HepG2 (cell line): ENCODE measurements around the gene PLET1. TPM values are rescaled to one million over a fixed set of nuclear protein-coding genes. Genes with fewer than 3 reads are reported as not detected.

ENCODE experiments used
- ATAC-seq: fragments of 200-7000 bp; cut with Tn5 transposase; 3 replicates; pipeline ENCODE4 v1.9.1; 2020; ENCODE audit warnings: mild to moderate bottlenecking, moderate library complexity
- BruUV-seq: library from RNA; stranded (reverse); fragments of 400-500 nt; replicated peaks from 2 replicates; lab custom pipeline; 2021; lab: Mats Ljungman, UMichigan
- CTCF ChIA-PET: fragments of 300-600 bp; formaldehyde crosslinking; extraction: SDS; loops from one replicate; lab custom pipeline; 2021; ENCODE audit warnings: low total read pairs, inconsistent platforms, low intra/inter-chr PET ratio; lab: Yijun Ruan, JAX
- POLR2A ChIA-PET: fragments of 350-600 bp; sonication (Branson Sonifier 250); formaldehyde crosslinking; loops from one replicate; lab custom pipeline; 2020; ENCODE audit warnings: antibody characterized with exemption, inconsistent platforms; lab: Yijun Ruan, JAX
- DNase-seq: peaks from one replicate; pipeline ENCODE4 v3.0.0-alpha.2; 2015; ENCODE audit warnings: low spot score
- FAIRE-seq: peaks from 3 replicates; lab custom pipeline; 2011; peaks lifted over from hg19 to GRCh38; lab: Jason Lieb, UNC
- H2AFZ ChIP-seq: one replicate; pipeline ENCODE4 v1.6.1; 2011; ENCODE audit warnings: low read length, inconsistent platforms
- H3K27ac ChIP-seq: fragments of 300-600 bp; 3 replicates; pipeline ENCODE4 v1.8.0; 2011; ENCODE audit warnings: mixed run types, mild to moderate bottlenecking, mixed read lengths, low read length, inconsistent platforms; ENCODE audit not compliant: insufficient read depth; ENCODE audit errors: extremely low read length
- H3K27me3 ChIP-seq, 2 experiments: fragments of 200-600 bp in 1 of 2; 2 replicates in 1 of 2; 3 replicates in 1 of 2; pipeline versions ENCODE4 v1.6.0 to v1.8.0; 2011; ENCODE audit warnings: low read length in 2 of 2, mild to moderate bottlenecking in 2 of 2, moderate library complexity in 2 of 2, inconsistent platforms in 1 of 2; ENCODE audit not compliant: insufficient read depth in 2 of 2, control insufficient read depth in 1 of 2
- H3K36me3 ChIP-seq, 2 experiments: fragments of 200-600 bp in 1 of 2; replicated peaks in 1 of 2; 2 replicates in 1 of 2; 3 replicates in 1 of 2; pipeline versions ENCODE4 v1.5.1 to v1.8.0; 2011; ENCODE audit warnings: low read length in 2 of 2, inconsistent platforms in 1 of 2; ENCODE audit not compliant: insufficient read depth in 2 of 2, control insufficient read depth in 1 of 2
- H3K4me1 ChIP-seq: 2 replicates; pipeline ENCODE4 v1.5.1; 2012; ENCODE audit warnings: low read length, inconsistent platforms; ENCODE audit not compliant: insufficient read depth
- H3K4me2 ChIP-seq: 2 replicates; pipeline ENCODE4 v1.6.0; 2011; ENCODE audit warnings: low read depth, low read length, inconsistent platforms
- H3K4me3 ChIP-seq, 3 experiments: fragments of 200-600 bp in 1 of 3; sonication (generic), shearing (Covaris generic) in 1 of 3; replicated peaks in 1 of 3; 2 replicates each; pipeline ENCODE4 v1.5.1; 2011 to 2016; ENCODE audit warnings: low read length in 3 of 3, inconsistent platforms in 2 of 3, low read depth in 2 of 3, mild to moderate bottlenecking in 2 of 3, control low read depth in 1 of 3, mixed read lengths in 1 of 3; ENCODE audit not compliant: insufficient read depth in 1 of 3
- H3K79me2 ChIP-seq: one replicate; pipeline ENCODE4 v1.6.1; 2011; ENCODE audit warnings: low read length, inconsistent platforms; ENCODE audit not compliant: insufficient read depth
- H3K9ac ChIP-seq: 2 replicates; pipeline ENCODE4 v1.6.0; 2011; ENCODE audit warnings: mild to moderate bottlenecking, low read depth, low read length, inconsistent platforms; ENCODE audit not compliant: insufficient read depth
- H3K9me3 ChIP-seq: 2 replicates; pipeline ENCODE4 v1.5.1; 2012; ENCODE audit warnings: mild to moderate bottlenecking, low read length
- H4K20me1 ChIP-seq: 2 replicates; pipeline ENCODE4 v1.6.0; 2011; ENCODE audit warnings: inconsistent platforms, mild to moderate bottlenecking, low read length, moderate library complexity; ENCODE audit not compliant: insufficient read depth
- IRF2 ChIP-seq: IDR thresholded peaks from 2 replicates; pipeline ENCODE4 v1.6.1; 2018; ENCODE audit warnings: missing genetic modification reagents, missing compliant biosample characterization
- ISL2 ChIP-seq: sonication (generic); formaldehyde crosslinking; IDR thresholded peaks from 2 replicates; pipeline ENCODE4 v1.5.0; 2020; ENCODE audit warnings: missing genetic modification reagents
- TGIF2 ChIP-seq: IDR thresholded peaks from 2 replicates; pipeline ENCODE4 v1.6.1; 2016; ENCODE audit warnings: control low read depth, missing compliant biosample characterization
- ZNF569 ChIP-seq: sonication (generic); formaldehyde crosslinking; IDR thresholded peaks from 2 replicates; pipeline ENCODE4 v1.5.0; 2020; ENCODE audit warnings: mild to moderate bottlenecking, missing genetic modification reagents, moderate library complexity, borderline replicate concordance
- ZNF572 ChIP-seq: sonication (generic); formaldehyde crosslinking; IDR thresholded peaks from 2 replicates; pipeline ENCODE4 v1.5.1; 2020; ENCODE audit warnings: mild to moderate bottlenecking, missing genetic modification reagents
- ZNF773 ChIP-seq: sonication (generic); formaldehyde crosslinking; IDR thresholded peaks from 2 replicates; pipeline ENCODE4 v1.4.0; 2020; ENCODE audit warnings: missing genetic modification reagents, borderline replicate concordance
- WGBS: methylation state at CpG from one replicate; pipeline ENCODE4 v1.1.6; 2017; ENCODE audit warnings: low lambda C conversion rate; 5-methylcytosine and 5-hydroxymethylcytosine counted together
- in situ Hi-C: cut with HindIII; loops from 2 replicates; pipeline ENCODE4 v1.10.0; 2017; ENCODE audit warnings: low pct_unique_long_range_greater_than_20kb; ENCODE audit not compliant: extremely low pct_ligation_motif_present
- intact Hi-C: fragments of 100-400 bp; cut with micrococcal nuclease; formaldehyde crosslinking; loops from one replicate; pipeline ENCODE4 v1.10.0; 2022; ENCODE audit not compliant: unreplicated experiment
- polyA plus RNA-seq, 8 experiments: library from polyadenylated mRNA; depleted of rRNA in 3 of 8; stranded (reverse) in 7 of 8; unstranded in 1 of 8; fragments of >200 nt; fragmentation: Illumina TruSeq in 4 of 8; extraction: Trizol in 4 of 8; gene quantifications; 2 replicates each; pipeline versions ENCODE4 v1.2.1 to v1.2.3, GENCODE V29; 2011 to 2016; ENCODE audit warnings: low read depth in 4 of 8, missing spikeins in 1 of 8, mixed read lengths in 1 of 8; ENCODE audit not compliant: insufficient read depth in 1 of 8
- total RNA-seq, 5 experiments: library from RNA; depleted of rRNA; stranded (reverse); fragments of >200 nt; fragmentation: Illumina TruSeq; extraction: Trizol; gene quantifications; 2 replicates each; pipeline ENCODE4 v1.2.3, GENCODE V29; 2016; ENCODE audit warnings: low read depth in 1 of 5
- TF ChIP-seq, protein P1 (sequence below): sonication (generic); formaldehyde crosslinking; IDR thresholded peaks from 2 replicates; pipeline ENCODE4 v1.5.1; 2020; ENCODE audit warnings: missing genetic modification reagents, mild to moderate bottlenecking, borderline replicate concordance
- TF ChIP-seq, protein P2 (sequence below): sonication (generic); formaldehyde crosslinking; IDR thresholded peaks from 2 replicates; pipeline ENCODE4 v1.5.1; 2020; ENCODE audit warnings: mild to moderate bottlenecking, moderate library complexity, missing genetic modification reagents

The PLET1 gene
- total and polyA plus RNA-seq, 2 of the 13 experiments (the other 11 are each of a cell fraction or from before 2014, with no cell fraction given), result not detected

DNA sequence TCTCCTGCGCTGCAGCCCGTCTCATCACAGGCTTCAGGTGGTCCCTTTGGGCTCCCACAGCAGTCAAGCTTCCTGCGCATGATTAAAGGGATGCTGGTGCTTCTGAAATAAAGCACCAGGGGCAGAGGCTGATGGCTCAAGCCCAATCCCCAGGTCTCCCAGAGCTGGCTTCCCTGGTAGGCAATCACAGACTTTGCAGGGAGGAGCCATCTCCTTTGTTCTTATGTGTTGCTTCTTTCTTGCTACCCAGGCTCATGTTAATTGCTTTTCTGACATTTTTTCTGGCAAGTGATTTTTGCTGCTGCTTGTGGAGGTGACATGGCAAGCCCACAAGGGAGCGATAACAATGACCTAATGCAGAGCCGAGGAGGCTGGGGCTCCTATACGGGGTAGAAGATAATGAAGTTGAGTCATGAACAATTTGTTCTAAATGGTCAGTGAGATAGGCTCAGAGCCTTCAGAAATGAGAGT, 25.2 kb upstream of the PLET1 start (continued):
- TF ChIP-seq, protein P1, sequence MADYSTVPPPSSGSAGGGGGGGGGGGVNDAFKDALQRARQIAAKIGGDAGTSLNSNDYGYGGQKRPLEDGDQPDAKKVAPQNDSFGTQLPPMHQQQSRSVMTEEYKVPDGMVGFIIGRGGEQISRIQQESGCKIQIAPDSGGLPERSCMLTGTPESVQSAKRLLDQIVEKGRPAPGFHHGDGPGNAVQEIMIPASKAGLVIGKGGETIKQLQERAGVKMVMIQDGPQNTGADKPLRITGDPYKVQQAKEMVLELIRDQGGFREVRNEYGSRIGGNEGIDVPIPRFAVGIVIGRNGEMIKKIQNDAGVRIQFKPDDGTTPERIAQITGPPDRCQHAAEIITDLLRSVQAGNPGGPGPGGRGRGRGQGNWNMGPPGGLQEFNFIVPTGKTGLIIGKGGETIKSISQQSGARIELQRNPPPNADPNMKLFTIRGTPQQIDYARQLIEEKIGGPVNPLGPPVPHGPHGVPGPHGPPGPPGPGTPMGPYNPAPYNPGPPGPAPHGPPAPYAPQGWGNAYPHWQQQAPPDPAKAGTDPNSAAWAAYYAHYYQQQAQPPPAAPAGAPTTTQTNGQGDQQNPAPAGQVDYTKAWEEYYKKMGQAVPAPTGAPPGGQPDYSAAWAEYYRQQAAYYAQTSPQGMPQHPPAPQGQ (CRISPR knock-in tag), result no peak

DNA sequence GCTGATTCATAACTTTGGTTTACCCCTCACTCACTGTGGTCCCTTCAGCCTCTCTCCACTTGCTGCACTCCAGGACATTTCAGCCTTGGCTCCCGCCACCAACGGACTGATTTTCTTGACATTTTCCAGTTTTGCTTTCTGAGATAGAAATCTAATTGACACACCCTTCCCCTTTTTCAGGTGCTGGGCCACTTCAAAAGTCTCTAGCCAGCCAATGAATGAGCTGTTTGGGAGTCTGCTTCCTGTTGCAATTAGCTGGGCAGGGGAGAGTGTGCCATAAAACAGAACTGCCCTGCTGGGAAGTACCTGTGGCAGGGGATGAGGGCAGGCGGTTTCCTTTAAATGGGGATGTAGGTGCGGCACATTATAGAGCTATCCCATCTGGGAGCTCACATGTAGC, 21.1 kb upstream of the PLET1 start:
- H3K27me3 ChIP-seq, result peaks cover 0 to 3% of the 10 kb centered on the region in 2 experiments; a peak in 2 of 5 replicates
- DNase-seq (no peak), ATAC-seq (no peak), FAIRE-seq (no peak)
- no peaks in the 10 kb centered on the region for H3K9me3 ChIP-seq
- H2AFZ ChIP-seq, result no peak overlapping the region
- ChIA-PET CTCF (interaction anchor here (7.1 kb wide), 1 partner anchor 61 kb away, joined by 128 read pairs; no protein-coding TSS in a partner anchor), POLR2A (no interaction called here)
- no peak overlapping the region for H3K4me3 ChIP-seq
- no peak overlapping the region for H3K9ac ChIP-seq
- H3K36me3 ChIP-seq, result no peaks in the 10 kb centered on the region
- H3K79me2 ChIP-seq, result no peaks in the 10 kb centered on the region
- no peak overlapping the region for H3K27ac ChIP-seq
- WGBS, result 91% methylated on average over 4 of the region's 4 CpGs
- H3K4me2 ChIP-seq, result no peak overlapping the region
- TF ChIP-seq ZNF572 (CRISPR knock-in tag) (no peak), ISL2 (CRISPR knock-in tag) (no peak), ZNF569 (no peak), TGIF2 (CRISPR knock-in tag) (no peak), IRF2 (no peak), ZNF773 (CRISPR knock-in tag) (no peak)
- TF ChIP-seq, protein P2, sequence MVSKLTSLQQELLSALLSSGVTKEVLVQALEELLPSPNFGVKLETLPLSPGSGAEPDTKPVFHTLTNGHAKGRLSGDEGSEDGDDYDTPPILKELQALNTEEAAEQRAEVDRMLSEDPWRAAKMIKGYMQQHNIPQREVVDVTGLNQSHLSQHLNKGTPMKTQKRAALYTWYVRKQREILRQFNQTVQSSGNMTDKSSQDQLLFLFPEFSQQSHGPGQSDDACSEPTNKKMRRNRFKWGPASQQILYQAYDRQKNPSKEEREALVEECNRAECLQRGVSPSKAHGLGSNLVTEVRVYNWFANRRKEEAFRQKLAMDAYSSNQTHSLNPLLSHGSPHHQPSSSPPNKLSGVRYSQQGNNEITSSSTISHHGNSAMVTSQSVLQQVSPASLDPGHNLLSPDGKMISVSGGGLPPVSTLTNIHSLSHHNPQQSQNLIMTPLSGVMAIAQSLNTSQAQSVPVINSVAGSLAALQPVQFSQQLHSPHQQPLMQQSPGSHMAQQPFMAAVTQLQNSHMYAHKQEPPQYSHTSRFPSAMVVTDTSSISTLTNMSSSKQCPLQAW (CRISPR knock-in tag), result no peak
- intact Hi-C loops, result no loop called here
- H3K4me1 ChIP-seq, result peaks cover 23% of the 10 kb centered on the region
- H4K20me1 ChIP-seq, result no peaks in the 10 kb centered on the region
- no TSS peak for BruUV-seq
- in situ Hi-C loops, result loop anchor here (5.0 to 10.0 kb wide), 3 partner anchors 59 to 1003 kb away; no protein-coding TSS in a partner anchor
